ENCODE measurements around the gene AZU1.

AZU1 gene

DNA sequence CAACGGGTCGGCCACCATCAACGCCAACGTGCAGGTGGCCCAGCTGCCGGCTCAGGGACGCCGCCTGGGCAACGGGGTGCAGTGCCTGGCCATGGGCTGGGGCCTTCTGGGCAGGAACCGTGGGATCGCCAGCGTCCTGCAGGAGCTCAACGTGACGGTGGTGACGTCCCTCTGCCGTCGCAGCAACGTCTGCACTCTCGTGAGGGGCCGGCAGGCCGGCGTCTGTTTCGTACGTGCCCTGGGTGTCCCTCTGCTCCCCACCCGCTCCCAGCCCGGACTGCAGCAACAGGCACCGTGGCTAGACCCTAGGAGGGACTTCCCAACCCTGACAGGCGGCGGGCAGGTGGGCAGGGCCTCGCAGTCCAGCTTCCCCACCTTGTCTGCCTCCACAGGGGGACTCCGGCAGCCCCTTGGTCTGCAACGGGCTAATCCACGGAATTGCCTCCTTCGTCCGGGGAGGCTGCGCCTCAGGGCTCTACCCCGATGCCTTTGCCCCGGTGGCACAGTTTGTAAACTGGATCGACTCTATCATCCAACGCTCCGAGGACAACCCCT, 28.0 kb downstream of the AZU1 start:
- DNase-seq: no peak

DNA sequence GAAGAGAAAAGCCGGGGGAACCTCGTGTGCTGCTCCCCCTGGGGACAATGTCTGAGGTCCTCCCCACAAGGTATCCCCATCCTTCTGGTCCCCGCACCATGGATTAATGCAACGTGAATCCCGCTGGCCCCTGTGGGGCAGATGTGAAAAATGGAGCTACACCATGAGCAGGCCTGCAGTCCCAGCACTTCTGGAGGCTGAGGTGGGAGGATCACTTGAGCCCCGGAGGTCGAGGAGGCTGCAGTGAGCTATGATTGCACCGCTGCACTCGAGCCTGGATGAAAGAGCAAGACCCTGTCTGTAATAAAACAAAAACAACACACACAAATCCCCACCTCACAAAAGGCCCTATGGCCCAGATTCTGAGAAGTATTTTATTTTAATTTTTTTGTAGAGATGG, 30.6 kb downstream of the AZU1 start:
- DNase-seq: no peak

DNA sequence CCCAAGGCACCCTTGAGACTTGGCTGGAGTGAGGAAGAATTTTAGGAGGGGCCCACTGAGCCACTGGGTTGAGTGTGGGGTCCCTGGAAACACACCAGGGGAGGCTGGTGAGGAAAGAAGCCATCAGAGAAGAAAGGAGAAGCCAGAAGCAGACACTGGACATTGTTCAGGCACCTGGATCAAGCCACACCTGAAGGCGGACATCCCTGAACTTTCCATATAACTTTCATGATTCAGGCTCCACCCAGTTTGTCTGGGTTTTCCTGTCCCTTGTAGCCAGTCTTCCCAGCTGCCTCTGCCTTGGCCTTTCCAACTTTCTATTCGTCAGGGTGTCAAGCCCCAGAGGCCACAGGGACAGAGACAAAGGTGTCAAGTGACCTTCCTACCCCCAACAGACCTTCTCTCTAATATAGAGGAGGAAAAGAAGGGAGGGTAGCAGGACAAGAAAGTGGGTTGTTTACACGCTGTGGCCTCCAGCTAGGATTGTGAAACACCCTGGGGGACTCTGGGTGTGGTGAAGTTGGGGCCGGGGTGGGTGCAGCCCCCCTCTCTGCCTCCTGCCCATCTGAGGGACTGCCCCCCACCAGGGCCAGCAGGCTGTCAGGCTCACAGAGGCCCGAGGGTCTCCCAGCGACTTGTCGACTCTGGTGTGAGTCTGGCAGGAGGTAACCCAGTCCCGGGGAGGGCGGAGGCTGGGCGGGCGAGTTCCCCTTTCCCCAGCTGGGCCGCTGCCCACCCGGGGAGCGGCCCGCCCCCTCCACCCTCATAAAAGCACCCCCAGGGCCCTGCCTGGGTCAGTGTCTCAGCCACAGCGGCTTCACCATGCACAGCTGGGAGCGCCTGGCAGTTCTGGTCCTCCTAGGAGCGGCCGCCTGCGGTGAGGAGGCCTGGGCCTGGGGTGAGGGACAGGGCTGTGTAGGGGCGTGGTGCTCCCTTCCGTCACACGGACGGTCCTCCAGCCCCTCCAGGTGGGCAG, 31.5 kb downstream of the AZU1 start, which contains the start of gene CFD:
CFD (plus strand) TSS at position 797 of the 976 bp plus-strand sequence; CDS start at position 823, 26 bp downstream.
- no peak for DNase-seq

DNA sequence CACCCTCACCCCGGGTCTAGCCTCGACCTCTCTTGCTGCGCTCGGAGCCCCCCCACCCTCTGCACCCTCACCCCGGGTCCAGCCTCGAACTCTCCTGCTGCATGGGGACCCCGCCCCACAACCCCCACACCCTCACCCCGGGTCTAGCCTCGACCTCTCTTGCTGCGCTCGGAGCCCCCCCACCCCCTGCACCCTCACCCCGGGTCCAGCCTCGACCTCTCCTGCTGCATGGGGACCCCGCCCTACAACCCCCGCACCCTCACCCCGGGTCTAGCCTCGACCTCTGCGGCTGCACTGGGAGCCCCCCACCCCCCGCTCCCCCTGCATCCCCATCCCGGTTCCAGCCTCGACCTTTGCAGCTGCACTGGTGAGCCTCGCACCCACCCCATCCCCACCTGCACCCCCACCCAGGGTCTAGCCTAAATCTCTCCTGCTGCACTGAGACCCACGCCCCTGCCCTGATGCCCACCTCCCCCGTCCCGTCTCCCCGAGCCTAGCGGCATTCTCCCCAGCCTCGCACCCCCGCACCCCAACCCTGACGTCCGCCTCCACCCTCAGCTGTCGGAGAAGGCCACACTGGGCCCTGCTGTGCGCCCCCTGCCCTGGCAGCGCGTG, 33.6 kb downstream of the AZU1 start:
- DNase-seq: no peak

DNA sequence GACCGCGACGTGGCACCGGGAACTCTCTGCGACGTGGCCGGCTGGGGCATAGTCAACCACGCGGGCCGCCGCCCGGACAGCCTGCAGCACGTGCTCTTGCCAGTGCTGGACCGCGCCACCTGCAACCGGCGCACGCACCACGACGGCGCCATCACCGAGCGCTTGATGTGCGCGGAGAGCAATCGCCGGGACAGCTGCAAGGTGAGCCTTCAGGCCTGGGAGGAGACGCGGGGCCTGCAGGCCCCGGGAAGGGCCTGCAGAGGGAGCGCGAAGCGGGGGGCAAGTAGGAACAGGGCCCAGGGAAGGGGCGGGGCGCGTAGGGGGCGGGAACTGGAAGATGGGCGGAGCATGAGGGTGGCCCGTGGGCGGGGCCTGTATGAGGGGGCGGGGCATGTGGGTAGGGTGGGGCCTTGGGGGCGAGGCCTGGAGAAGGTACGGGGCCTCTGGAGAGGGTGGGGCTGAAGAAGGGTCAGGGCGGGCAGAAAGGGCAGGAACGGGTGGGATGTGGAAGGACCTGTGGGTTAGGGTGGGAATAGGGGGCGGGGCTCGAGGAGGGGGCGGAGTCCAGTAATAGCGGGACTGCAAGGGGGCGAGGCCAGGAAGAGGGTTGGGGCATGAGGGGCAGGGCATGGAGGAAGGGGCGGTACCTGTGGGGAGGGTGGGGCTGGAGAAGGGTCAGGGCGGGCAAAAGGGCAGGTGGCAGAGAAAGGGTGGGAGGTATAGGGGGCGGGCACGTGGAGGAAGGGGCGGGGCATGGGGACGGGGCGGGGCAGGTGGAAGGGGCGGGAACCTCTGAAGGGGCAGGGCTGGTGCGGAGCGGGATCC, 34.3 kb downstream of the AZU1 start:
- no peak for DNase-seq

DNA sequence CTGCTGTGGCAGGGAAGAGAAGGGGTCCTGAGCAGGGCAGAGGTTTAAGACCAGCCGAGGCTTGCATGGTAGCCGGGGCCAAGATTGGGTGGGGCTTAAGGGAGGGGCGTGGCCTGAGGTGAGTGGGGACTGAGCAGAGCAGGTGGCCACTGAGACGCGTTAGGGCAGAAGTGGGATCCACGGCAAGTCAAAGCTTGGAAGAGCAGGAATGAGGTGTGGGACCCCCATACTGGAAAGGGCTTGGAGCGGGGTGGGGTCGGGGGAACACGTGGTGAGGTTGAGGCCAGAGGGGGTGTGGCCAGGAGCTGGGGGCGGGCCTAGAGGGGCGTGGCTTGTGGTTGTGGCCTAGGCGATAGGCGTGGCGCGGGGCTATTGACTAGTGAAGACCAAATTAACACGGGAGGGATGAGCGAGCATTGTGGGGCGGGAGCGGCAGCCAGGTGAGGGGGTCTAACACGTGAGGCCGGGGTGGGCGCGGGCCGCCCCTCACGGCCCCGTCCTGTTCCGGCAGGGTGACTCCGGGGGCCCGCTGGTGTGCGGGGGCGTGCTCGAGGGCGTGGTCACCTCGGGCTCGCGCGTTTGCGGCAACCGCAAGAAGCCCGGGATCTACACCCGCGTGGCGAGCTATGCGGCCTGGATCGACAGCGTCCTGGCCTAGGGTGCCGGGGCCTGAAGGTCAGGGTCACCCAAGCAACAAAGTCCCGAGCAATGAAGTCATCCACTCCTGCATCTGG, 35.1 kb downstream of the AZU1 start:
- DNase-seq: no peak

DNA sequence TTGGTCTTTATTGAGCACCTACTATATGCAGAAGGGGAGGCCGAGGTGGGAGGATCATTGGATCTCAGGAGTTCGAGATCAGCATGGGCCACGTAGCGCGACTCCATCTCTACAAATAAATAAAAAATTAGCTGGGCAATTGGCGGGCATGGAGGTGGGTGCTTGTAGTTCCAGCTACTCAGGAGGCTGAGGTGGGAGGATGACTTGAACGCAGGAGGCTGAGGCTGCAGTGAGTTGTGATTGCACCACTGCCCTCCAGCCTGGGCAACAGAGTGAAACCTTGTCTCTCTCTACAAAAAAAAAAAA, 35.6 kb downstream of the AZU1 start:
- no peak for DNase-seq

DNA sequence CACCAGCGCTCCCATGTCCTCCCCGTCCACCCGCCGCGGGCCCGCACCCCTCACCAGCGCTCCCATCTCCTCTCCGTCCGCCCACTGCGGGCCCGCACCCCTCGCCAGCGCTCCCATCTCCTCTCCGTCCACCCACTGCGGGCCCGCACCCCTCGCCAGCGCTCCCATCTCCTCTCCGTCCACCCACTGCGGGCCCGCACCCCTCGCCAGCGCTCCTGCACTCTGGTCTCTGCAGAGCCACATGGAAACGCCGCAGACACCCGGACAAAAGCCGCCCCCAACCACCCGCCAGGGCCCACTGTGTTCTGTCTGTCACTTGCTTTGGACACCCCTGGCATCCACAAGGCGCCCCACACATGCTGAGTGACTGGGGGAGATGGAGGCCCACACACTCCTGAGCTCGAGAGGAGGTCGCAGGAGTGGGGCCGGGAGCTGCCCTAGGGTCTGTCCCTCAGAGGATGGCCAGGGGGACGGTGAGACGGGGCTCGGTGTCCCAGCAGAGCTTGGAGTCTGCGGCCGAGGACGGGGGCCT, 39.2 kb downstream of the AZU1 start:
- DNase-seq: no peak

DNA sequence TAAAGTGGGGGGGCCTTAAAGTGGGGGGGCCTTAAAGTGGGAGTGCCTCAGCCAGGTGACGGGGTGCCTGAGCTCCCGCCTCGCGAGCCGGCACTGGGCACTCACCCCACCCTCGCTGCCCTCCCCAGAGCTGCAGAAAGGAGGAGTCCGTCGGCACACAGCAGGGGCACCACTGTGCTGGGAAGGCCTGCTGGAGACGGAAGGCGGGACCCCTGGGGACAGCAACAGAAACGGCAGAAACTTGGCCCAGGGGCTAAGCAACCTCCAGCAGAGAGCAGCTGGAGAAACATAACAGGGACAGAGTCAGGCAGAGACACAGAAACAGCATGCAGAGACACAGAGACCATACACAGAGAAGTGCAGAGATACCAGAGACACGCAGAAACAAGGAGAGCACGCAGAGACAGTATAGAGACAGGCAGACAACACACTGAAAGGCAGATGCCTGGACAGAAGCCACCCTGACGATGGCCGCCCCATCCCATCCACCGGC, 39.7 kb downstream of the AZU1 start:
- no peak for DNase-seq

DNA sequence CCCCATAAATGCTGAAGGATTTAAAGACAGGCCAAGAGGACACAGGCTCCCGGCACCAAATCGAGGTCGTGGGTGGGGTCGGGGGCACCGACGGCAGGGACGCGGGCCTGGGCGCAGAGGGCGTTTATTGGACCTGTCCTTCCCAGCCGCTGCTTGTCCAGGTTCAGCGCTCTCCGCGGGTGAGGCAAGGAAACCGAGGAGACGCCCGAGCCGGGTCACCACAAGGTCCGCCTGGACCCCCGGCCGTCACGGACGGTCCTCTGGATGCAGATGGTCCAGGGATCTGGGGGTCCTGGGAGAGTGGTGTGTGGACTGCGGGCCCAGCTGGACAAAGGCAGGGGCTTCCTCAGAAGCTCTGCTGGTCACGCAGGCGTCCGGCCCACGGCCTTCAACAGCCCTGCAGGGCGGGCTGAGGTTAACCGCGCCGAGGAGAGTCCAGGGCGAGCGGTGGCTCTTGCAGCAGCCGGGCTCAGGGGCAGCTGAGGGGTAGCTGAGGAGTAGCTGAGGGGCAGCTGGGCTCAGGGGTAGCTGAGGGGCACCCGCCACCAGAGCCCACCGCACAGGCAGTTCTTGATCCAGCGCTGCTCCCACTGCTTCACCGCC, 40.3 kb downstream of the AZU1 start:
- no peak for DNase-seq

DNA sequence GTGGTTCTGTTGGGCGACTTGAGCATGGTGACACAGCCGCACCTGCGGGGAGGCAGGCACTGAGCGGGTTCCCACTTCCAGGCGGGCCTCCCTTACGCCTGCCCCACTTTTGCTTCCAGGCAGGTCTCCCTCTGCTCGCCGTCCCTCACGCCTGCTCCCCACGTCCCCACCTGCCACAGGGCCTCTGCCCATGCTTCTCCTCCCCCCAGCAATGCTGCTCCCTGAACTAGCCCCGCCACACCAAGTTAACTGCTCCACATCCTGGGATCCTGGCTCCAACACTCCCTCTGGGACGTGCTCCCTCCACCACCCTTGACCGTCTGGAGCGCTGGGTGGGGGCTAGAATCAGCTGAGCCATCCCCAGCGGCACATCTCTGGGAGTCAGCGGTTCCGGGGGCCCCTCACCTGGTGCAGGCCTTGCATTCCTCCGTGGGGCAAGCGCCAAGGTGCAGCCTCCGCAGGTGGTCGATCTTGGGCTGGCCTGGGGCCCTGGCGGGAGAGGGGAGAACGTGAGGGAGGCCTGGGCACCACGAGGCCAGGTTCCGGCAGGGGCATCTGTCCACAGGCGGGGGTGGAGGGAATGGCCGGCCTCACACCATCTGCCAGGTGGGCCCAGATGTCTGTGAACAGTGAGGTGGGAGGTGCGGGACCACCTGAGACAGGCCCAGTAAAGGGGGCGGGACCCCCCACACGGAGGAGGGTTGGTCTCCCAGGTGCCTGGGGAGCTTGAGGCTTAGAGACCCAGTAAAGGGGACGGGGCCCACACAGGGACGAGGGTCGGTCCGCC, 41.0 kb downstream of the AZU1 start:
- no peak for DNase-seq

DNA sequence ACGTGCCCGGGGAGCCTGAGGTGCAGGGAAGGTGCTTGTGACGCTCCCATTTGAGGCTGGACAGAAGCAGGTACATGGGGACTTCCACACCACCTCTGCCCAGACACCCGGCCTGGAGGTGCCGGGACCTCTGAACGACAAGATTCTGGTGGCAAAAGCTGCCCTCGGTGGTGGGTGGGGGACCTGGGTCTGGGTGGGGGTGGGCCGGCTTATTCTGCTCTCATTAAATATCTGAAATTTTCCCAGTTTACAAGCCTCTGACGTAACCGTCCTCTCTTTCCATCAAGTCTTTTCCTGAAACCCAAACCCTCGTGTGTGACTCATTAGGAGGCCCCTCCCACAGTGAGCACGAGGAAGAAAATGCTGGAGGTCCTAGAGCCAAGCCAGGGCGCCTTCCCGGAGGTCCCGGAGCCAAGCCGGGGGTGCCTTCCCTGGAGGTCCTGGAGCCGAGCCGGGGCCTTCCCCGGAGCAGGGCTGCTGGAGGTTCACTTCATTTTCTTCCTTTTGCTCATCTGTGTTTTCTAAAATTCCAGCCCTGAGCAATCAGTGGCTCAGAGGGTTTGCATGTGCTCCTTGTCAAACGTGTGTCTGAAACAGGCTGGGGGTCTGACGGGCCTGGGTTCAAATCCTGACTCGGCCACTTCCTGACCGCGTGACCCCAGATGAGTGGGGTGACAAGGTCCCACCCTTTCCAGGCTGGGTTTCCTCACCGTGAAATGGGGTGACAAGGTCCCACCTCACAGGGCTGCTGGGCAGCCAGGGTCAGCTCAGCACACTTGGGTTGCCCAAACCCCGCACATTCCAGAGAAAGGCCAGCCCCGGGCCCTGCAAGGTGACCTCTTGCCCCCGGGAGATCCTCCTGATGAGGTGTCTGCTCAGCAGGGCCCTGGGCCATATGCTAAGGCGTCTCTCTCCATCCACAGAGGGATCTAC, 41.9 kb downstream of the AZU1 start:
- no peak for DNase-seq

DNA sequence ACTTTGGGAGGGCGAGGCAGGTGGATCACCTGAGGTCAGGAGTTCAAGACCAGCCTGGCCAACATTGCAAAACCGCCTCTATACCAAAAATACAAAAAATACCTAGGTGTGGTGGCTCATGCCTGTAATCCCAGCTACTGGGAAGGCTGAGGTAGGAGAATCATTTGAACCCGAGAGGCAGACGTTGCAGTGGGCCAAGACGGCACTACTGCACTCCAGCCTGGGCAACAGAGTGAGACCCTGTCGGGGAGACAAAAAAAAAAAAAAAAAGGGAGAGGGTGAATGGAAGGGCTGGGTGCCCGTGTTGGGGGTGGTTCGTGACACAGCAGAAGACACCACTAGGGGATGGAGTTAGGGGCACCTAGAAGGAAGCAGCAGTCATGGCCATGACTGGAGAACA, 42.7 kb downstream of the AZU1 start:
- DNase-seq: no peak

DNA sequence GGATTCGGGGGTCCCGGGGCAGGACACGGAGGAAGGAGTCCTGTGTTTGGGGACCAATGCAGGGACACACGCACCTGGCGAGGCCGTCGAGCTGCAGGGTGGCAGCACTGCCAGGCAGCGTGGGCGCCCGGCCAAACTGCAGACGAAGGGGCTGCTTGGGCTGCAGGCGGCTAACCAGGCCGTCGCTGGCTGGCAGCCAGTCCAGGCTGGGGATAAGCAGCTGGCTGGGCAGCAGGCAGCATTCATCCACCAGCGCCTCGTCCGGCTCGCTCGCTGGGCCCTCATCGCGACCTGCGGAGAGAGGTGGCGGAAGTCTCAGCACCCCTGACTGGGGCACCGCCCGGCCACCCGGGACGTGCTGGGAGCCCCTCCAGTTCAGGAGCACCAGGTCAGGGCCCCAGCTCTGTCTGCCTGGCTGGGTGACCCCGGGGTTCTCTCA, 43.3 kb downstream of the AZU1 start:
- no peak for DNase-seq

DNA sequence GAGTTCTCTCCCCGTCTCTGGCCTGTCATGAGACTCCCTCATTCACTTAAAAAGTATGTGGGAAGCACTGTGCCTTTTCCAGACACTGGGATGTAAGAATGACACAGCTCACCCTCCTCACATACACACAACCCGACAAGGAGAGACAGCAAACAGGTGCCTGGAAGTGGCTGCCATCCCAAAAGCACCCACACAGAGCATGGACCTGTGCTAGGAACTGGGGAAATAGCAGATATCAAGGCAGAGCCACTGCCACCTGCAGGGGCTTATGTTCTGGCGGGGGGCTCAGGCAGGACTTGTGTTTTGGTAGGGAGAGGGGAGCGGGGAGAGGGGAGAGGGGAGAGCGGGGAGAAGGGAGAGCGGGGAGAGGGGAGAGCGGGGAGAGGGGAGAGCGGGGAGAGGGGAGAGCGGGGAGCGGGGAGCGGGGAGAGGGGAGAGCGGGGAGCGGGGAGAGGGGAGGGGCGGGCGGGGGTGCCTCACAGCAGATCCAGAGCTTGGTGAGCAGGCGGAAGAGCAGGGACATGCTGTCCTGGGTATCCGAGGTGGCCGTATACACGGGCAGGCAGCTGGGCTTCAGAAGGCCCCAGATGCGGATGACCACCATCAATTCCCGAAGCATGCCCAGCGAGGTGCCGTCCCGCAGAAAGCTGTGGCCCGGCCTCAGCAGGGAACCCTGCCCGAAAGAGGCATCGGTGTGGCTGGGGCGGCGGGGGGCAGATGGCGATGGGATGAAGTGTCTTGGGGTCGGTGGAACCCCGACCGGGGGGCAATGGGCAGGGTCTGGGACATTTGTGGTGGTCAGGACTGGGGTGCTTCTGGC, 44.0 kb downstream of the AZU1 start:
- no peak for DNase-seq

DNA sequence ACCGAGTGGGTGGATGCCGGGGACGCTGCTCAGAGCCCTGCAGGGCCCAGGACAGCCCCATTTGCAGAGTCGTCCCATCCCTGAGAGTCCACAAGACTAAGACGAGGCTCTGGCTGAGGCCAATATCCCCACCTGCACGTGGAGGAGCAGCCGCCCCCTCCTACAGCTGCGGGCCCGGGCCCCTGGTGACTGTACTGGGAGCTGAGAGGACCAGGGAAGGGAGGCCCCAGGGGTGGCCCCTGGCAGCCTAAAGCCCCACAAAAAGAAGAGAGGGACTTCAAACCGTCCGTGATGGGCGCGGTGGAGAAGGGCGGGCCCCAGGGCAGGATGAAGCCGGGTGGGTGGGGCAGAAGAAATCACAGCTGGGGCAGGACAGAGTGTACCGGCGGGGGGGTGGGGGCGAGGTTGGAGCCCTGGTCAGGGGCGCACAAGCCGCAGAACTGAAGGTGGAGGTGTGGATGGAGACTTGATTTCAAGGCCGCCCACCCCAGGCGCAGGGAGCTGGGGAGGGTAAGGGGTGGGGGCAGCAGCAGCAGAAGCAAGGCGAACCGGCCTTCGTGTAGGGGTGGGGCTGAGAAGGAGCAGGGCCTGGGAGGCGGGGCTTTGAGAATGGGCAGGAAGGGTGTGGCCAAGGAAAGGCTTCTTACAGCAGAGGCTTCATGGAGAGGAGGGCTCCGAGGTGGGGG, 44.8 kb downstream of the AZU1 start:
- DNase-seq: no peak

DNA sequence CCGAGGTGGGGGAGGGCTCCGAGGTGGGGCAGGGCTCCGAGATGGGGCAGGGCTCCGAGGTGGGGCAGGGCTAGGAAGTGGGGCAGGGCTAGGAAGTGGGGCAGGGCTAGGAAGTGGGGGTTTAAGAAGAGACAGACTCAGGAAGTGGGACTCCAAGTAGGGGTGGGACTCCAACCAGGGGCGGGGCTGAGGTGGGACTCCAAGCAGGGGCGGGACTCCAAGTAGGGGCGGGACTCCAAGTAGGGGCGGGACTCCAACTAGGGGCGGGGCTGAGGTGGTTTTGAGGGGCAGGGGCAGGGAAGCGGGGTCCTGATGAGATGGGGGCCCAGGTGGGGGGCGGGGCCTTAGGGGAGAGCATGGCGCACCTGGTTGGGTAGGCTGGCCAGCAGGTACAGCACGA, 45.4 kb downstream of the AZU1 start:
- no peak for DNase-seq

DNA sequence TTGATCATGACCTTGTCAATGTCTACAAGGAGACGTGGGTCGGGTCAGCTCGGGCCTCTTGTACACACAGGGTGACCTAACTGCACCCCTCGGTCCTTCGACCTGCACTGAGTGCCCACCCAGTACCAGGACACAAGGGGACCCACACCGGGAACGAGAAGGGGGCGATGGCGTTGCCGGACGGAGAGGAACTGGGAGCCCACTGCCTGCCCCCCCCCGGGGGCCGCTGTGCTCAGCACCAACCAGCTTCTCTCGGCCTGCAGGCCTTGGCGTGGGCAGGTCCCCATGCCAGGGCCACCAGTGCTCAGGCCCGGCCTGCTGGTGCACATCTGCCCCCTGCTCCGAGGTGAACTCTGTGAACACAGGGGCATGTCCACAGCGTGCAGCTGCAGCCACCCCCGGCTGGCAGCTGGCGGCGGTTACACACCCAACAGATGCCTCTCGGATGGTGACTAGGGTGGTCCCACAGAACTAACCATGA, 46.0 kb downstream of the AZU1 start:
- no peak for DNase-seq

Measured in cerebellar nuclear complex (tissue), 1 donor.